Uterus (tissue), 2 donors: ENCODE results near the gene NRBF2.
"Not testable (repeated sequence)": the region's sequence is repeated elsewhere in the genome, so short reads cannot be mapped to it uniquely, and the experiment has no call there.

ENCODE experiments used
- CTCF ChIP-seq, 4 experiments: fragments of 200-600 bp in 2 of 4; fragments of 450-650 bp in 2 of 4; sonication (generic) in 2 of 4; IDR thresholded peaks; one replicate each; pipeline ENCODE4 v1.5.1; 2016 to 2019; ENCODE audit warnings: antibody characterized with exemption in 4 of 4, mild to moderate bottlenecking in 2 of 4, moderate library complexity in 1 of 4
- POLR2A ChIP-seq, 2 donors: fragments of 450-650 bp; IDR thresholded peaks; one replicate each; pipeline ENCODE4 v1.6.1; 2016; ENCODE audit warnings: antibody characterized with exemption in 2 of 2, mild to moderate bottlenecking in 1 of 2, moderate library complexity in 1 of 2

DNA sequence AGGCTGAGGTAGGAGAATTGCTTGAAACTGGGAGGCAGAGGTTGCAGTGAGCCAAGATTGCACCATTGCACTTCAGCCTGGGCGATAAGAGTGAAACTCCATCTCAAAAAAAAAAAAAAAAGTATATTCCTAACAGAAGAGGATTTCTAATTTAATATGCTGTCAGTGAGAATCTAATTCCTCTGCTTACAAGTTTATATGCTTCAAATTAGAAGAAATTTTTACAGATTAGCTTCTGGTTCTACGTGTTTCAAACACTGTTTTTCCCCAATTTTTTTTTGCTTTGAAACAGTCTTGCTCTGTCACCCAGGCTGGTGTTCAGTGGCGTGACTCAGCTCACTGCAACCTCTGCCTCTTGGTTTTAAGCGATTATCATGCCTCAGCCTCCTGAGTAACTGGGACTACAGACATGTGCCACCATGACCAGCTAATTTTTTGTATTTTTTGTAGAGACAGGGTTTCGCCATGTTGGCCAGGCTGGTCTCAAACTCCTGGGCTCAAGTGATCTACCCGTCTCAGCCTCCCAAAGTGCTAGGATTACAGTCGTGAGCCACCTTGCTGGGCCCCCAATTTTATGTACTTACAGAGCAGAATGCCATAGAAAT lies 30.7 kb upstream of the NRBF2 start:
- not testable (repeated sequence) for TF ChIP-seq CTCF, POLR2A (IDR thresholded peaks at IDR 0.05)
